HCT116 (cell line): ENCODE results near the gene HBB.

Experiments
- EZH2 ChIP-seq: fragments of 200-600 bp; sonication (generic); IDR thresholded peaks from 2 replicates; pipeline ENCODE4 v1.6.1; 2017; ENCODE audit warnings: antibody characterized with exemption, mixed run types
- EZH2phosphoT487 ChIP-seq: fragments of 200-600 bp; IDR thresholded peaks from 2 replicates; pipeline ENCODE4 v1.6.1; 2018; ENCODE audit warnings: antibody characterized with exemption, borderline replicate concordance
- POLR2A ChIP-seq: IDR thresholded peaks from 2 replicates; pipeline ENCODE4 v1.7.0; 2011; ENCODE audit warnings: borderline replicate concordance; ENCODE audit not compliant: insufficient read depth, insufficient read length; ENCODE audit errors: extremely low read depth
- POLR2AphosphoS5 ChIP-seq: IDR thresholded peaks from 2 replicates; pipeline ENCODE4 v1.6.1; 2011; ENCODE audit warnings: mild to moderate bottlenecking, low read depth, low read length, moderate library complexity
- TCF7L2 ChIP-seq: IDR thresholded peaks from 2 replicates; pipeline ENCODE4 v1.7.0; 2011; ENCODE audit warnings: borderline replicate concordance, inconsistent platforms; ENCODE audit not compliant: insufficient read depth, insufficient read length; ENCODE audit errors: extremely low read depth
- TF ChIP-seq, protein P1 (sequence below), 3 experiments: fragments of 200-600 bp in 1 of 3; sonication (generic) in 1 of 3; IDR thresholded peaks in 2 of 3; conservative IDR thresholded peaks in 1 of 3; 2 replicates each; pipeline ENCODE4 v1.5.1; 2012 to 2017; ENCODE audit warnings: low read depth in 2 of 3, low read length in 2 of 3, antibody characterized with exemption in 1 of 3, borderline replicate concordance in 1 of 3, control low read depth in 1 of 3, mild to moderate bottlenecking in 1 of 3, mixed read lengths in 1 of 3, mixed run types in 1 of 3, moderate library complexity in 1 of 3; ENCODE audit not compliant: insufficient read depth in 1 of 3

GRCh38 chr11:5275369-5276110 is 48.7 kb upstream of the HBB start:
- TF ChIP-seq, protein P1, sequence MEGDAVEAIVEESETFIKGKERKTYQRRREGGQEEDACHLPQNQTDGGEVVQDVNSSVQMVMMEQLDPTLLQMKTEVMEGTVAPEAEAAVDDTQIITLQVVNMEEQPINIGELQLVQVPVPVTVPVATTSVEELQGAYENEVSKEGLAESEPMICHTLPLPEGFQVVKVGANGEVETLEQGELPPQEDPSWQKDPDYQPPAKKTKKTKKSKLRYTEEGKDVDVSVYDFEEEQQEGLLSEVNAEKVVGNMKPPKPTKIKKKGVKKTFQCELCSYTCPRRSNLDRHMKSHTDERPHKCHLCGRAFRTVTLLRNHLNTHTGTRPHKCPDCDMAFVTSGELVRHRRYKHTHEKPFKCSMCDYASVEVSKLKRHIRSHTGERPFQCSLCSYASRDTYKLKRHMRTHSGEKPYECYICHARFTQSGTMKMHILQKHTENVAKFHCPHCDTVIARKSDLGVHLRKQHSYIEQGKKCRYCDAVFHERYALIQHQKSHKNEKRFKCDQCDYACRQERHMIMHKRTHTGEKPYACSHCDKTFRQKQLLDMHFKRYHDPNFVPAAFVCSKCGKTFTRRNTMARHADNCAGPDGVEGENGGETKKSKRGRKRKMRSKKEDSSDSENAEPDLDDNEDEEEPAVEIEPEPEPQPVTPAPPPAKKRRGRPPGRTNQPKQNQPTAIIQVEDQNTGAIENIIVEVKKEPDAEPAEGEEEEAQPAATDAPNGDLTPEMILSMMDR (IDR thresholded peaks at IDR 0.05 in 2 of 3, conservative IDR thresholded peaks at IDR 0.05 in 1 of 3; ENCODE audit: borderline replicate concordance in 1 of 3, insufficient read depth in 1 of 3, low read depth in 2 of 3, low read length in 2 of 3), result no peak
- TF ChIP-seq EZH2phosphoT487 (no peak), POLR2AphosphoS5 (no peak), POLR2A (no peak), TCF7L2 (no peak), EZH2 (no peak)
